ENCODE results near the gene RNF138. TPM values are rescaled to one million over a fixed set of nuclear protein-coding genes. Genes with fewer than 3 reads are reported as not detected.
A peak's percentile ranks its signal among the peaks of the same experiment; 100 is the strongest.

Gene RNF138, protein sequence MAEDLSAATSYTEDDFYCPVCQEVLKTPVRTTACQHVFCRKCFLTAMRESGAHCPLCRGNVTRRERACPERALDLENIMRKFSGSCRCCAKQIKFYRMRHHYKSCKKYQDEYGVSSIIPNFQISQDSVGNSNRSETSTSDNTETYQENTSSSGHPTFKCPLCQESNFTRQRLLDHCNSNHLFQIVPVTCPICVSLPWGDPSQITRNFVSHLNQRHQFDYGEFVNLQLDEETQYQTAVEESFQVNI
- 24.6 TPM for total RNA-seq (ENCODE audit: unreplicated experiment)
- long read RNA-seq, partial matches to known transcripts, result 4 of 14 reads
- long read RNA-seq, other reads (novel, unspliced or antisense), result 5 of 14 reads

GRCh38 chr18:32091724-32092421, at the start of gene RNF138:
Gene RNF138, plus strand, starts transcription at chr18:32091874. Its CDS starts 903 bp downstream, at chr18:32092777.
- H3K4me1 Mint-ChIP-seq (ENCODE audit: low read depth, unreplicated experiment), result peaks cover 17% of the 10 kb centered on the region
- TF ChIP-seq, protein P1, sequence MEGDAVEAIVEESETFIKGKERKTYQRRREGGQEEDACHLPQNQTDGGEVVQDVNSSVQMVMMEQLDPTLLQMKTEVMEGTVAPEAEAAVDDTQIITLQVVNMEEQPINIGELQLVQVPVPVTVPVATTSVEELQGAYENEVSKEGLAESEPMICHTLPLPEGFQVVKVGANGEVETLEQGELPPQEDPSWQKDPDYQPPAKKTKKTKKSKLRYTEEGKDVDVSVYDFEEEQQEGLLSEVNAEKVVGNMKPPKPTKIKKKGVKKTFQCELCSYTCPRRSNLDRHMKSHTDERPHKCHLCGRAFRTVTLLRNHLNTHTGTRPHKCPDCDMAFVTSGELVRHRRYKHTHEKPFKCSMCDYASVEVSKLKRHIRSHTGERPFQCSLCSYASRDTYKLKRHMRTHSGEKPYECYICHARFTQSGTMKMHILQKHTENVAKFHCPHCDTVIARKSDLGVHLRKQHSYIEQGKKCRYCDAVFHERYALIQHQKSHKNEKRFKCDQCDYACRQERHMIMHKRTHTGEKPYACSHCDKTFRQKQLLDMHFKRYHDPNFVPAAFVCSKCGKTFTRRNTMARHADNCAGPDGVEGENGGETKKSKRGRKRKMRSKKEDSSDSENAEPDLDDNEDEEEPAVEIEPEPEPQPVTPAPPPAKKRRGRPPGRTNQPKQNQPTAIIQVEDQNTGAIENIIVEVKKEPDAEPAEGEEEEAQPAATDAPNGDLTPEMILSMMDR (IDR thresholded peaks at IDR 0.05; ENCODE audit: partially characterized antibody, unreplicated experiment), result no peak
- peak; percentile 89 for DNase-seq
- H3K27ac Mint-ChIP-seq (ENCODE audit: unreplicated experiment), result peak within 1 kb of the TSS; percentile 94
- peaks cover 7% of the 10 kb centered on the region for H3K9me3 Mint-ChIP-seq (ENCODE audit: unreplicated experiment)
- peak within 1 kb of the TSS; percentile 93 for H3K4me3 Mint-ChIP-seq (ENCODE audit: unreplicated experiment)
- peaks cover 13% of the 10 kb centered on the region for H3K27me3 Mint-ChIP-seq (ENCODE audit: unreplicated experiment)
- no peaks in the 10 kb centered on the region for H3K36me3 Mint-ChIP-seq (ENCODE audit: unreplicated experiment)

GRCh38 chr18:32042337-32042736, 49.3 kb upstream of the RNF138 start:
- peaks cover 1% of the 10 kb centered on the region for H3K9me3 Mint-ChIP-seq (ENCODE audit: unreplicated experiment)
- H3K27me3 Mint-ChIP-seq (ENCODE audit: unreplicated experiment), result no peaks in the 10 kb centered on the region
- no peak overlapping the region for H3K4me3 Mint-ChIP-seq (ENCODE audit: unreplicated experiment)
- TF ChIP-seq, protein P1 (IDR thresholded peaks at IDR 0.05; ENCODE audit: partially characterized antibody, unreplicated experiment), result no peak
- H3K4me1 Mint-ChIP-seq (ENCODE audit: low read depth, unreplicated experiment), result no peaks in the 10 kb centered on the region
- no peak for DNase-seq
- no peak overlapping the region for H3K27ac Mint-ChIP-seq (ENCODE audit: unreplicated experiment)
- H3K36me3 Mint-ChIP-seq (ENCODE audit: unreplicated experiment), result no peaks in the 10 kb centered on the region

- TF ChIP-seq, protein P1 (IDR thresholded peaks at IDR 0.05; ENCODE audit: partially characterized antibody, unreplicated experiment), result no peak
- H3K9me3 Mint-ChIP-seq (ENCODE audit: unreplicated experiment), result peaks cover 1% of the 10 kb centered on the region
- H3K27ac Mint-ChIP-seq (ENCODE audit: unreplicated experiment), result no peak overlapping the region
- DNase-seq, result no peak
- no peaks in the 10 kb centered on the region for H3K36me3 Mint-ChIP-seq (ENCODE audit: unreplicated experiment)
- H3K27me3 Mint-ChIP-seq (ENCODE audit: unreplicated experiment), result peaks cover 2% of the 10 kb centered on the region
- no peaks in the 10 kb centered on the region for H3K4me1 Mint-ChIP-seq (ENCODE audit: low read depth, unreplicated experiment)
- H3K4me3 Mint-ChIP-seq (ENCODE audit: unreplicated experiment), result no peak overlapping the region
Observed at GRCh38 chr18:32048507-32049091, 43.1 kb upstream of the RNF138 start.

GRCh38 chr18:32049393-32050171, 42.1 kb upstream of the RNF138 start:
- Mint-ChIP-seq H3K4me1 (ENCODE audit: low read depth, unreplicated experiment) (no peaks in the 10 kb centered on the region), H3K27ac (ENCODE audit: unreplicated experiment) (no peak overlapping the region), H3K4me3 (ENCODE audit: unreplicated experiment) (no peak overlapping the region), H3K9me3 (ENCODE audit: unreplicated experiment) (peaks cover 1% of the 10 kb centered on the region), H3K27me3 (ENCODE audit: unreplicated experiment) (peaks cover 2% of the 10 kb centered on the region), H3K36me3 (ENCODE audit: unreplicated experiment) (no peaks in the 10 kb centered on the region)
- TF ChIP-seq, protein P1 (IDR thresholded peaks at IDR 0.05; ENCODE audit: partially characterized antibody, unreplicated experiment), result no peak
- no peak for DNase-seq

Data from glutamatergic neuron (in vitro differentiated cells).